Neural progenitor cell (in vitro differentiated cells): Measurements from ENCODE around the gene NBEA. TPM values are rescaled to one million over a fixed set of nuclear protein-coding genes. Genes with fewer than 3 reads are reported as not detected.

Experiments used
- DNase-seq: peaks from one replicate; pipeline ENCODE4 v3.0.0-alpha.2; 2016; ENCODE audit warnings: low spot score
- H2AFZ ChIP-seq: fragments of 200-600 bp; sonication (generic); replicated peaks from 2 replicates; pipeline ENCODE4 v1.6.1; 2016; ENCODE audit warnings: antibody characterized with exemption
- H3F3A ChIP-seq: fragments of 200-600 bp; sonication (generic); 2 replicates; pipeline ENCODE4 v1.6.1; 2016; ENCODE audit warnings: antibody characterized with exemption, low read depth
- H3K27ac ChIP-seq: fragments of 200-600 bp; sonication (generic); 2 replicates; pipeline ENCODE4 v1.5.1; 2016; ENCODE audit warnings: mild to moderate bottlenecking
- H3K27me3 ChIP-seq: fragments of 200-600 bp; sonication (generic); 2 replicates; pipeline ENCODE4 v1.6.1; 2016; ENCODE audit warnings: mild to moderate bottlenecking, moderate library complexity
- H3K36me3 ChIP-seq: fragments of 200-600 bp; sonication (generic); 2 replicates; pipeline ENCODE4 v1.5.1; 2016
- H3K4me1 ChIP-seq: fragments of 200-600 bp; sonication (generic); 2 replicates; pipeline ENCODE4 v1.6.1; 2016; ENCODE audit warnings: mixed run types
- H3K4me2 ChIP-seq: fragments of 200-600 bp; sonication (generic); 2 replicates; pipeline ENCODE4 v1.6.1; 2016
- H3K4me3 ChIP-seq: fragments of 200-600 bp; sonication (generic); 2 replicates; pipeline ENCODE4 v1.5.1; 2016
- H3K79me2 ChIP-seq: fragments of 200-600 bp; sonication (generic); 2 replicates; pipeline ENCODE4 v1.6.1; 2016; ENCODE audit warnings: low read depth
- H3K9ac ChIP-seq: fragments of 200-600 bp; sonication (generic); 2 replicates; pipeline ENCODE4 v1.6.1; 2016
- H3K9me3 ChIP-seq: fragments of 200-600 bp; sonication (generic); 2 replicates; pipeline ENCODE4 v1.5.1; 2016; ENCODE audit warnings: low read depth
- H4K20me1 ChIP-seq: fragments of 200-600 bp; sonication (generic); 2 replicates; pipeline ENCODE4 v1.6.1; 2016; ENCODE audit warnings: low read depth
- H3K27ac Mint-ChIP-seq: 3 replicates; pipeline ENCODE4 v1.8.0; 2021; ENCODE audit warnings: mixed read lengths
- H3K27me3 Mint-ChIP-seq: 2 replicates; pipeline ENCODE4 v1.8.0; 2022; ENCODE audit warnings: low read depth, mild to moderate bottlenecking, inconsistent platforms, moderate library complexity, mixed read lengths; ENCODE audit not compliant: insufficient read depth
- H3K36me3 Mint-ChIP-seq: 3 replicates; pipeline ENCODE4 v1.8.0; 2021; ENCODE audit warnings: mixed read lengths
- H3K4me1 Mint-ChIP-seq: 3 replicates; pipeline ENCODE4 v1.8.0; 2021; ENCODE audit warnings: mixed read lengths
- H3K4me3 Mint-ChIP-seq: 3 replicates; pipeline ENCODE4 v1.8.0; 2021; ENCODE audit warnings: mild to moderate bottlenecking, moderate library complexity, mixed read lengths
- H3K9me3 Mint-ChIP-seq: 3 replicates; pipeline ENCODE4 v1.8.0; 2020; ENCODE audit warnings: mixed read lengths
- EZH2 ChIP-seq: fragments of 200-600 bp; sonication (generic); IDR thresholded peaks from 2 replicates; pipeline ENCODE4 v1.6.1; 2017; ENCODE audit warnings: antibody characterized with exemption, mild to moderate bottlenecking, moderate library complexity
- EZH2phosphoT487 ChIP-seq: fragments of 200-600 bp; sonication (generic); IDR thresholded peaks from 2 replicates; pipeline ENCODE4 v1.6.1; 2017; ENCODE audit warnings: antibody characterized with exemption
- total RNA-seq: library from RNA; depleted of rRNA; stranded (reverse); fragments of >200 nt; gene quantifications from 2 replicates; pipeline ENCODE4 v1.2.3, GENCODE V29; 2015; ENCODE audit warnings: low replicate concordance
- TF ChIP-seq, protein P1 (sequence below): fragments of 200-600 bp; sonication (generic); IDR thresholded peaks from 2 replicates; pipeline ENCODE4 v1.5.1; 2017; ENCODE audit warnings: antibody characterized with exemption, mild to moderate bottlenecking

The NBEA gene
- total RNA-seq, 1 donor from 2014 or later, result 31.0 TPM

DNA sequence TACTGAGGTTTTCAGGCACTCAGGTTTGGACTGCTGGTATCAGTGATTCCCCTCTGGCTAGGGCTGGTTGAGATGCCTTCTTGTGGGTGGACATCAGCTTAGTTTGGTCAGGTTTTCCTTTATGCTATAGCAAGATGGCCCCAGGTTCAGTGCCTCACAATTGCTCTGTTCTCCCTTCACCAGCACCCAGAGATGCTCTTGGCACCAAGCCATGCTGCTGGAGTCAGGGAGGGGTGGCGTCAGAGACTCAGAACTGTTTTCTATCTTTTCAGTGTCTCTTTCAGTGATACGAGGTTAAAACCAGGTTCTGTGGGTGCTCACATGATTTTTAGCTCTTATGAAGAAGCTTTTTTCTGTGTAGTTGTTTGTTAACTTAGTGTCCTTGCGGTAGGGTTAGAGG, 96.9 kb downstream of the NBEA start:
- Histone ChIP-seq H4K20me1 (no peaks in the 10 kb centered on the region), H3K36me3 (peaks cover 4% of the 10 kb centered on the region), H3K4me2 (no peak overlapping the region), H2AFZ (no peak overlapping the region), H3K4me1 (no peaks in the 10 kb centered on the region), H3K79me2 (peaks cover 51% of the 10 kb centered on the region), H3K9me3 (peaks cover 14% of the 10 kb centered on the region), H3K27me3 (no peaks in the 10 kb centered on the region), H3K9ac (no peak overlapping the region), H3F3A (no peaks in the 10 kb centered on the region), H3K4me3 (no peak overlapping the region), H3K27ac (no peak overlapping the region)
- DNase-seq, result no peak
- no peak overlapping the region for H3K4me3 Mint-ChIP-seq
- H3K36me3 Mint-ChIP-seq, result peaks cover 4% of the 10 kb centered on the region
- H3K27me3 Mint-ChIP-seq, result no peaks in the 10 kb centered on the region
- no peaks in the 10 kb centered on the region for H3K4me1 Mint-ChIP-seq
- H3K27ac Mint-ChIP-seq, result no peak overlapping the region
- peaks cover 21% of the 10 kb centered on the region for H3K9me3 Mint-ChIP-seq
- TF ChIP-seq EZH2phosphoT487 (no peak), EZH2 (no peak)
- TF ChIP-seq, protein P1, sequence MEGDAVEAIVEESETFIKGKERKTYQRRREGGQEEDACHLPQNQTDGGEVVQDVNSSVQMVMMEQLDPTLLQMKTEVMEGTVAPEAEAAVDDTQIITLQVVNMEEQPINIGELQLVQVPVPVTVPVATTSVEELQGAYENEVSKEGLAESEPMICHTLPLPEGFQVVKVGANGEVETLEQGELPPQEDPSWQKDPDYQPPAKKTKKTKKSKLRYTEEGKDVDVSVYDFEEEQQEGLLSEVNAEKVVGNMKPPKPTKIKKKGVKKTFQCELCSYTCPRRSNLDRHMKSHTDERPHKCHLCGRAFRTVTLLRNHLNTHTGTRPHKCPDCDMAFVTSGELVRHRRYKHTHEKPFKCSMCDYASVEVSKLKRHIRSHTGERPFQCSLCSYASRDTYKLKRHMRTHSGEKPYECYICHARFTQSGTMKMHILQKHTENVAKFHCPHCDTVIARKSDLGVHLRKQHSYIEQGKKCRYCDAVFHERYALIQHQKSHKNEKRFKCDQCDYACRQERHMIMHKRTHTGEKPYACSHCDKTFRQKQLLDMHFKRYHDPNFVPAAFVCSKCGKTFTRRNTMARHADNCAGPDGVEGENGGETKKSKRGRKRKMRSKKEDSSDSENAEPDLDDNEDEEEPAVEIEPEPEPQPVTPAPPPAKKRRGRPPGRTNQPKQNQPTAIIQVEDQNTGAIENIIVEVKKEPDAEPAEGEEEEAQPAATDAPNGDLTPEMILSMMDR, result no peak

DNA sequence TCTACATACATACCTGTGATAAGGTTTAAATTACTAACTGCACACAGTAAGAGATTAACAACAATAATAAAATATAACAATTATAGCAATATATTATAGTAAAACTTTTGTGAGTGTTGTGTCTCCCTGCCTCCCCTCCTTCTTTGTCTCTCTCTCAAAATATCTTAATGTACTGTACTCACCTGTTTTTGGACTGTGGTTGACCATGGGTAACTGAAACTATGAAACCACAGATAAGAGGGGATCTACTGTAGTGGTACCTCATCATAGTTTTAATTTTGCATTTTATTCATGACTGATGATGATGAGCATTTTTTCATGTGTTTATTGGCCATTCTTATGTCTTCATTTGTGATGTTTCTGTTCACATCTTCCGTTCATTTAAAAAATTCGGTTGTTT, 104.5 kb downstream of the NBEA start:
- H3K4me2 ChIP-seq, result no peak overlapping the region
- H3K27me3 ChIP-seq, result no peaks in the 10 kb centered on the region
- H3F3A ChIP-seq, result no peaks in the 10 kb centered on the region
- H3K4me3 ChIP-seq, result no peak overlapping the region
- TF ChIP-seq EZH2phosphoT487, result no peak
- TF ChIP-seq EZH2, result no peak
- TF ChIP-seq, protein P1, result no peak
- H3K4me1 Mint-ChIP-seq, result no peaks in the 10 kb centered on the region
- H3K9ac ChIP-seq, result no peak overlapping the region
- H3K27me3 Mint-ChIP-seq, result no peaks in the 10 kb centered on the region
- no peak overlapping the region for H3K4me3 Mint-ChIP-seq
- no peaks in the 10 kb centered on the region for H3K4me1 ChIP-seq
- no peaks in the 10 kb centered on the region for H3K36me3 ChIP-seq
- no peak overlapping the region for H2AFZ ChIP-seq
- no peaks in the 10 kb centered on the region for H3K9me3 ChIP-seq
- no peaks in the 10 kb centered on the region for H3K79me2 ChIP-seq
- H3K27ac Mint-ChIP-seq, result no peak overlapping the region
- no peaks in the 10 kb centered on the region for H4K20me1 ChIP-seq
- DNase-seq, result no peak
- no peak overlapping the region for H3K27ac ChIP-seq
- peaks cover 8% of the 10 kb centered on the region for H3K36me3 Mint-ChIP-seq
- no peaks in the 10 kb centered on the region for H3K9me3 Mint-ChIP-seq

DNA sequence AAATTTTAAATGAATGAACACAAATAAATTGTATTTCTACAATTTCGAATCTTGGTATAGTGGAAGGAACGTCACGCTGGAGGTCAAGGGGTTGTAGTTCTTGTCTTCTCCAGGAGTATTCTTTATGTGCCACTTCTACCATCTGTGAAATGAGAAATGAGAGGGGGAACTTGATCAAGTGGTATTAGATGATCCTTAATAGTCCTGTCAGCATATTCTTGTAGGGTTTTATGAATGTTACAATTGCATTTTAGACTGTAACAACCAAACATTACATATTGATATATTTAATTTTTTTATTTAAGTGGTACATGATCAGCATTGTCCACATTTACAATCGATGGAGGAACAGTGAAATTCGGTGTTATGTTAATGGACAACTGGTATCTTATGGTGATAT, 113.6 kb downstream of the NBEA start:
- TF ChIP-seq, protein P1, result no peak
- TF ChIP-seq EZH2phosphoT487 (no peak), EZH2 (no peak)
- no peak for DNase-seq

More for the DNA sequence above, 113.6 kb downstream of the NBEA start:
- H3K4me3 Mint-ChIP-seq, result no peak overlapping the region
- H3K27me3 ChIP-seq, result no peaks in the 10 kb centered on the region
- H3K4me3 ChIP-seq, result no peak overlapping the region
- no peak overlapping the region for H3K9ac ChIP-seq
- no peaks in the 10 kb centered on the region for H3K9me3 ChIP-seq
- H3K27ac ChIP-seq, result no peak overlapping the region
- no peaks in the 10 kb centered on the region for H3K9me3 Mint-ChIP-seq
- no peaks in the 10 kb centered on the region for H3F3A ChIP-seq
- no peak overlapping the region for H2AFZ ChIP-seq
- H4K20me1 ChIP-seq, result no peaks in the 10 kb centered on the region
- H3K4me1 ChIP-seq, result no peaks in the 10 kb centered on the region
- H3K4me2 ChIP-seq, result no peak overlapping the region
- H3K27ac Mint-ChIP-seq, result no peak overlapping the region
- H3K4me1 Mint-ChIP-seq, result no peaks in the 10 kb centered on the region
- H3K36me3 Mint-ChIP-seq, result peaks cover 2% of the 10 kb centered on the region
- no peaks in the 10 kb centered on the region for H3K27me3 Mint-ChIP-seq
- H3K79me2 ChIP-seq, result no peaks in the 10 kb centered on the region
- no peaks in the 10 kb centered on the region for H3K36me3 ChIP-seq
